Activated CD8-positive, alpha-beta T cell treated with anti-CD3 and anti-CD28 coated beads for 36 hours (primary cell): ENCODE results near the gene SEMA4G. TPM values are rescaled to one million over a fixed set of nuclear protein-coding genes. Genes with fewer than 3 reads are reported as not detected.

Source experiments
- ATAC-seq: fragments of 200-7000 bp; cut with Tn5 transposase; one replicate; pipeline ENCODE4 v1.10.0; 2021; ENCODE audit warnings: mild to moderate bottlenecking, moderate library complexity
- CTCF ChIA-PET: fragments of 350-600 bp; sonication (Branson Sonifier 250); formaldehyde crosslinking; loops from one replicate; lab custom pipeline; 2021; ENCODE audit warnings: antibody characterized with exemption; lab: Charles Lee
- POLR2A ChIA-PET: fragments of 350-600 bp; sonication (Branson Sonifier 250); formaldehyde crosslinking; loops from one replicate; lab custom pipeline; 2021; ENCODE audit warnings: antibody characterized with exemption; lab: Charles Lee
- DNase-seq: peaks from one replicate; pipeline ENCODE4 v3.0.0-alpha.2; 2020
- H3K27ac Mint-ChIP-seq: one replicate; pipeline ENCODE4 v1.8.0; 2021; ENCODE audit warnings: mild to moderate bottlenecking, mixed read lengths
- H3K27me3 Mint-ChIP-seq: one replicate; pipeline ENCODE4 v1.8.0; 2021; ENCODE audit warnings: mixed read lengths
- H3K36me3 Mint-ChIP-seq: one replicate; pipeline ENCODE4 v1.8.0; 2021; ENCODE audit warnings: low read depth, mixed read lengths
- H3K4me1 Mint-ChIP-seq: one replicate; pipeline ENCODE4 v1.8.0; 2021; ENCODE audit warnings: low read depth, mixed read lengths
- H3K4me3 Mint-ChIP-seq: one replicate; pipeline ENCODE4 v1.8.0; 2021; ENCODE audit warnings: mild to moderate bottlenecking, moderate library complexity, mixed read lengths
- H3K9me3 Mint-ChIP-seq: one replicate; pipeline ENCODE4 v1.8.0; 2021; ENCODE audit warnings: mixed read lengths
- intact Hi-C: fragments of 100-400 bp; cut with micrococcal nuclease; formaldehyde crosslinking; loops from one replicate; pipeline ENCODE4 v1.10.0; 2022
- microRNA-seq: library from miRNA; unstranded; fragments of <30 nt; microRNA quantifications from one replicate; pipeline ENCODE4 v1.2.0, GENCODE V29; 2022; ENCODE audit warnings: borderline microRNAs expressed, borderline replicate concordance
- total RNA-seq, 2 experiments: library from RNA; stranded (reverse); gene quantifications; one replicate each; pipeline ENCODE4 v1.2.3, GENCODE V29; 2021
- TF ChIP-seq, protein P1 (sequence below): fragments of 200-600 bp; IDR thresholded peaks from one replicate; pipeline ENCODE4 v1.8.0; 2022; ENCODE audit warnings: antibody characterized with exemption, mild to moderate bottlenecking

SEMA4G gene
- total RNA-seq, 2 experiments from 2014 or later, result 1.2 to 1.6 TPM

DNA sequence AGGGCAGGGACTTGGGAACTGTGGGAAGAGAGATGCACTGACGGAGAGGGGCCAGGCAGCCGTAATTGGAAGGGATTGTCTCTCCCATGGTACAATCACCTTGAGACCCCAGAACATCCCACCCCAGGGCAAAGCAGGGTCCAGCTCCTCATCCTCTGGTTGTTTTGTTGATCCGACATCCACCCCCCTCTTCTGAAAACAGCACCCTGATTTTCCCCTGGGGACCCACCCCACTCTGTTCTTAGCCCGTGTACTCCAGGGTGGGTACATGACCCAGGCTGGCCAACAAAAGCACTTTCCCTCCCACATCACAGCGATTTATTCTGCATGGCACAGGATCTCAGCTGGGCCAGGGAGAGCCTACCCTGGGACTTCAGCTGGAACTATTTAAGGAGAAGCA, 47.5 kb downstream of the SEMA4G start:
- no peak overlapping the region for H3K27ac Mint-ChIP-seq
- TF ChIP-seq, protein P1, sequence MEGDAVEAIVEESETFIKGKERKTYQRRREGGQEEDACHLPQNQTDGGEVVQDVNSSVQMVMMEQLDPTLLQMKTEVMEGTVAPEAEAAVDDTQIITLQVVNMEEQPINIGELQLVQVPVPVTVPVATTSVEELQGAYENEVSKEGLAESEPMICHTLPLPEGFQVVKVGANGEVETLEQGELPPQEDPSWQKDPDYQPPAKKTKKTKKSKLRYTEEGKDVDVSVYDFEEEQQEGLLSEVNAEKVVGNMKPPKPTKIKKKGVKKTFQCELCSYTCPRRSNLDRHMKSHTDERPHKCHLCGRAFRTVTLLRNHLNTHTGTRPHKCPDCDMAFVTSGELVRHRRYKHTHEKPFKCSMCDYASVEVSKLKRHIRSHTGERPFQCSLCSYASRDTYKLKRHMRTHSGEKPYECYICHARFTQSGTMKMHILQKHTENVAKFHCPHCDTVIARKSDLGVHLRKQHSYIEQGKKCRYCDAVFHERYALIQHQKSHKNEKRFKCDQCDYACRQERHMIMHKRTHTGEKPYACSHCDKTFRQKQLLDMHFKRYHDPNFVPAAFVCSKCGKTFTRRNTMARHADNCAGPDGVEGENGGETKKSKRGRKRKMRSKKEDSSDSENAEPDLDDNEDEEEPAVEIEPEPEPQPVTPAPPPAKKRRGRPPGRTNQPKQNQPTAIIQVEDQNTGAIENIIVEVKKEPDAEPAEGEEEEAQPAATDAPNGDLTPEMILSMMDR, result no peak
- peaks cover 31% of the 10 kb centered on the region for H3K4me1 Mint-ChIP-seq
- CTCF ChIA-PET, result interaction anchor here (0.9 to 7.3 kb wide), 10 partner anchors 11 to 274 kb away, joined by 3 to 178 read pairs (median 34); partner anchors contain the start of genes KAZALD1, LZTS2, PDZD7 and SEMA4G
- no peak for ATAC-seq
- no peak for DNase-seq
- POLR2A ChIA-PET, result interaction anchor here (0.6 kb wide), 1 partner anchor 24 kb away, joined by 3 read pairs; no protein-coding TSS in a partner anchor
- H3K9me3 Mint-ChIP-seq, result no peaks in the 10 kb centered on the region
- peaks cover 39% of the 10 kb centered on the region for H3K27me3 Mint-ChIP-seq
- H3K36me3 Mint-ChIP-seq, result no peaks in the 10 kb centered on the region
- intact Hi-C loops, result no loop called here
- H3K4me3 Mint-ChIP-seq, result no peak overlapping the region

DNA sequence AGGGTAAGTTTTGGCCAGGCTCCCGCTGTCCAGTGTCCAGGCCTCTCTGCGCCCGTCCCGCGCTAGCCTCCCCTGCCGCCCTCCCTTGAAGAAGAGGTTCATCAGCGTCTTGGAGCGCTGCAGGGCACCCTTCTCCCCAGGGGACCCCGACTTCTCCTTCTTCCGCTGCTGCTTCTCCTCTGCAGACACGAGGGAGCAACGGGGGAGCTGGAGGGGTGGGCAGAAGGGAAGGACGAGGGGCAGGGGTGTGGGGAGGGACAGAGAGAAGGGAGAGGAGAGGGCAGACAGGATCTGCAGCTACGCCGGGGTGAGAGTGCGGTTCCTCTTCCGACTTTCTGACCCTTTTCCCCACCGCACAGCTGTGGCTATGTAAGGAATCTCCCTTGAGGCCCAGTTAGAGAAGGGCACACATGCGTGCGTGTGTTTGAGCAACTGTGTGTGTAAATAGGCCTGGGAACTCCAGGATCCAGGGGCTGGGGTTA, 48.9 kb downstream of the SEMA4G start:
- DNase-seq, result no peak
- H3K36me3 Mint-ChIP-seq, result no peaks in the 10 kb centered on the region
- TF ChIP-seq, protein P1, result no peak
- H3K4me3 Mint-ChIP-seq, result no peak overlapping the region
- peaks cover 42% of the 10 kb centered on the region for H3K27me3 Mint-ChIP-seq
- H3K27ac Mint-ChIP-seq, result no peak overlapping the region
- ATAC-seq, result no peak
- ChIA-PET POLR2A (interaction anchor here (1.2 to 1.4 kb wide), 2 partner anchors 12 to 15 kb away, joined by 3 read pairs; no protein-coding TSS in a partner anchor), CTCF (interaction anchor here (1.1 to 7.3 kb wide), 16 partner anchors 9 to 124 kb away, joined by 3 to 178 read pairs (median 15); partner anchors contain the start of genes KAZALD1, LZTS2, PDZD7 and SEMA4G)
- intact Hi-C loops, result loop anchor here (2.0 kb wide), 1 partner anchor 43 kb away; the partner anchor contains the start of gene KAZALD1
- H3K9me3 Mint-ChIP-seq, result no peaks in the 10 kb centered on the region
- peaks cover 24% of the 10 kb centered on the region for H3K4me1 Mint-ChIP-seq

DNA sequence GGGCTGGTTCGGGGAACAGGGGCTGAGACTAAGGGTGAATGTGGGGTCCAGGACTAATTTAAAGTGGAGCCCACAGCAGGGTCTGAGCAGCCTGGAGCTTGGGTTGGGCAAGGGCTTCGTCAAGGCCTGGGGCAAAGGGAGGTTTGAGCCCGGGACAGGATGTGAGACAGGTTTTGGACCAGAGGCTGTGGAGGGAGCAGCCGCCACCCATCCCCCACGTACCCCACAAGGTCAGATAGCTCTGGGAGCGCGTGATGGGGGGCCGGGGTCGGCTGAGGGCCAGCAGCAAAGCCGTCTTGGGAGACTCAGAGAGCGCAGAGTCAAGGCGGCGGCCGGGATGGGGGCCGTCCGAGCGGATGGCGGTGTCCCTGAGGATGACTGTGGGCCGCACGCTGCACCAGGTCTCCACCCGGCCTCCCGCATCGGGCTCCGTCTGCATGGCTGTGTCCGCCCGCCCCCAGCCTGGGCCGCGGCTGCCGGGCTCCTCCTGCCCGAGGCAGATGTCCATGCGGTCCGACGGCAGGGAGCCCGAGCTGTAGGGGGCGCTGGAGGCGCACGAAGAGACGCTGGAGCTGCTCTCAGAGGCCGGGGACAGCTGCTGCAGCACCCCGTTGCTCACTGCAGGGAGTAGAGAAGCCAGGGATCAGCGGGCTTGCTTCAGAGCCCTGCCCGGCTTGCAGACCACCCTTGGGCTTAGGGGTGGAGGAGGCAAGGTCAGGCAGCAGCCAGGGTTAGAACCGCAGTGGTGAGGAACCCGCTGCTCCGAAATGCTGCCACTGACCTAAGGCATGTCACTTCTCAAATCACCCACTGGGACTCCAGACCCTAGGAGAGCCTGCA, 49.5 kb downstream of the SEMA4G start:
- H3K4me1 Mint-ChIP-seq, result peaks cover 20% of the 10 kb centered on the region
- ChIA-PET CTCF (interaction anchor here (0.7 to 7.3 kb wide), 23 partner anchors 9 to 123 kb away, joined by 3 to 178 read pairs (median 7); partner anchors contain the start of genes KAZALD1, LZTS2, PDZD7 and SEMA4G), POLR2A (interaction anchor here (1.2 to 1.5 kb wide), 4 partner anchors 12 to 24 kb away, joined by 3 to 4 read pairs (median 3); no protein-coding TSS in a partner anchor)
- intact Hi-C loops, result loop anchor here (2.0 kb wide), 1 partner anchor 42 kb away; the partner anchor contains the start of gene KAZALD1
- no peaks in the 10 kb centered on the region for H3K36me3 Mint-ChIP-seq
- no peak overlapping the region for H3K27ac Mint-ChIP-seq
- H3K9me3 Mint-ChIP-seq, result no peaks in the 10 kb centered on the region
- no peak overlapping the region for H3K4me3 Mint-ChIP-seq
- TF ChIP-seq, protein P1, result peak; percentile 91
- DNase-seq (peak; percentile 93), ATAC-seq (peak; percentile 87)
- H3K27me3 Mint-ChIP-seq, result peaks cover 42% of the 10 kb centered on the region

Small RNA genes lying within 50 kb of the gene (microRNA-seq; reads per million reads assigned to microRNA genes)
- gene MIR608, result not detected

Other genes with a start within 250 kb of the SEMA4G start
- not detected for gene PAX2, start 223.9 kb upstream of the SEMA4G start, total RNA-seq
- 10 to 100 TPM; 29.0 to 31.9 TPM for gene SLF2, start 56.5 kb upstream of the SEMA4G start, total RNA-seq
- 10 to 100 TPM; 46.0 to 50.9 TPM for gene MRPL43, start 18.0 kb downstream of the SEMA4G start, total RNA-seq
- 10 to 100 TPM; 18.0 to 19.0 TPM for gene TWNK, start 18.0 kb downstream of the SEMA4G start, total RNA-seq
- gene LZTS2, start 30.3 kb downstream of the SEMA4G start, total RNA-seq, result 10 to 100 TPM; 14.5 to 15.5 TPM
- under 1 TPM; 0.25 to 0.65 TPM for gene PDZD7, start 61.6 kb downstream of the SEMA4G start, total RNA-seq
- gene SFXN3, start 61.7 kb downstream of the SEMA4G start, total RNA-seq, result 10 to 100 TPM; 28.8 to 29.6 TPM
- gene KAZALD1, start 92.5 kb downstream of the SEMA4G start, total RNA-seq, result under 1 TPM; 0.72 to 0.90 TPM
- gene TLX1, start 161.8 kb downstream of the SEMA4G start, total RNA-seq, result not detected